HG02610 (cell line): ENCODE data around the gene SFI1.
A peak's percentile ranks its signal among the peaks of the same experiment; 100 is the strongest.
"Not testable (repeated sequence)": the region's sequence is repeated elsewhere in the genome, so short reads cannot be mapped to it uniquely, and the experiment has no call there.

ENCODE experiments used
- ATAC-seq: cut with Tn5 transposase; IDR thresholded peaks from one replicate; pipeline ENCODE4 v1.9.1; 2021; ENCODE audit warnings: mild to moderate bottlenecking, moderate library complexity; ENCODE audit not compliant: unreplicated experiment

SFI1 gene

DNA sequence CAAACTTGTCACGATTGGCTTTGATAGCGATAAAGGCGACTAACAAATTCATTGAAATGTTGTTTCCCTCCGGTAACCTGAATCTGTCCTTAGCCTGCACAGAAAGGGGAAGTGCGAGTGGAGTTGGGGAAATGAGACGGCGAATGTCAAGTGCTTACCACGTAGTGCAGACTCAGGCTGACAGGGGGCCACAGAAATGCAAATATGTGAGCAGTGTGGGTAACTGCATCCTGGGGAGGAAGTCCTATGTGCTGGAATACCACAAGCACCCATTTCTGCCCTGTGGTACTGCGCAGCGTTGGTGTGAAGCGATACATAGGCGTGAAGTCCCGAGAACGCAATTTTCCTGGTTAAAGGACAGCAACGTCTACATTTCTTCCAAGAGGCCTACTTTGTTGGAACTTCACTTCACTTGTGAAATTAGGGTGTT is 5.8 kb upstream of the SFI1 start:
- peak; percentile 70 for ATAC-seq

DNA sequence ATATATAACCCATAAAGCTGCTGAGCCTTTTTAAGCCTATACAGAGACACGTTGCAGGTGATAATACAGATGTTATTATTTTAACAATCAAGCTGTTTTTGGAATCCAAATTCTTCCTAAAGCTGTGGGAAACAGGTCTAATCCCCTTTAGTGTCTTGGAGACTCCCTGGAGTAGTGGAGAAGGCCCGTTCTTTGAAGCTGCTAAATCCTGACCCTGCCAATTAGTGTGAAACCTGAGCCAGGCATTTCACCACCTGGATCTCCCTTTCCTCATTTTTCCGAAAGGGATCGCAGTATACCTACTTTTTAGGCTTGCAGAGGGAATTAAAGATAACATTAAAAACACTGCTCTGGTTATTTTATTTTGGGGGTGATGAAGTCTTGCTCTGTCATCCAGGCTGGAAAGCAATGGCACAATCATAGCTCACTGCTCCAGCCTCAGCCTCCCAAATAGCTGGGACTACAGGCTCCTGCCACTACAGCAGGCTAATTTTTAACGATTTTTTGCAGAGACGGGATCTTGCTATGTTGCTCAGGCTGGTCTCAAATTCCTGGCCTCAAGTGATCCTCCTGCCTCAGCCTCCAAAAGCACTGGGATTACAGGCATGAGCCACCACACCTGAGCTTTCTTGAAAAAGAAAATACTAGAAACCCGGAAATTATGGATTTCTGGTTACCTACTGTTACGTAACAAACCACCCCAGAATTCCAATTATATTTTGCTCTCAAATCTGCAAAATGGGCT is 4.9 kb upstream of the SFI1 start:
- ATAC-seq: no peak

DNA sequence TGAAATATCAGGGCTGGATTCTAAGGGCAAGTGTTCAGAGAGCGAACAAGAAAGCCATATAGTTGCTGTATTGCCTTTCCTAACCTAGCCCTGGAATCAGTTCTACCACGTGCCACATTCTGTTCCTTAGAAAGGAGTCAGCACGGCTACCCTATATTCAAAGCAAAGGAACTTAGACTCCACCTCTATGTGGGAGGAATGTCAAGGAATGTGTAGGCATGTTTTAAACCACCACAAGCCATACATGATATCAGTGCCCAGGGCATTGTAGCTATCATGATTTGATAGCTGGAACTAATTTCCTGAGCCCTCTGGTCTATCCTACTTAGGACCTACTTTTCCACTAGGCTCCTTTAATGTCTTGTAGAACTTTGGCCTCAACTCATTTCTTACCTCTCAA is 4.2 kb upstream of the SFI1 start:
- no peak for ATAC-seq

DNA sequence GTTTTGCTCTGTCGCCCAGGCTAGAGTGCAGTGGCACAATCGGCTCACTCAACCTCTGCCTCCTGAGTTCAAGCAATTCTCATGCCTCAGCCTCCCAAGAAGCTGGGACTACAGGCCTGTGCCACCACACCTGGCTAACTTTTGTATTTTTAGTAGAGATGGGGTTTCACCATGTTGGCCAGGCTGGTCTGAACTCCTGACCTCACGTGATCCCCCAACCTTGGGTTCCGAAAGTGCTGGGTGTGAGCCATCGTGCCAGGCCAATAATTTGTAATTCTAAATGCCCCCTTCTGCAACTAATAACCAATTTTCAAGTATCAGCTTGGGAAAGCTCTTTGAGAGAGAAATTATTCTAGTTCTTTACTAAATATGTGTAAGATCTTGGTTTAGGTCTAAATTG is 3.0 kb upstream of the SFI1 start:
- ATAC-seq: not testable (repeated sequence)

DNA sequence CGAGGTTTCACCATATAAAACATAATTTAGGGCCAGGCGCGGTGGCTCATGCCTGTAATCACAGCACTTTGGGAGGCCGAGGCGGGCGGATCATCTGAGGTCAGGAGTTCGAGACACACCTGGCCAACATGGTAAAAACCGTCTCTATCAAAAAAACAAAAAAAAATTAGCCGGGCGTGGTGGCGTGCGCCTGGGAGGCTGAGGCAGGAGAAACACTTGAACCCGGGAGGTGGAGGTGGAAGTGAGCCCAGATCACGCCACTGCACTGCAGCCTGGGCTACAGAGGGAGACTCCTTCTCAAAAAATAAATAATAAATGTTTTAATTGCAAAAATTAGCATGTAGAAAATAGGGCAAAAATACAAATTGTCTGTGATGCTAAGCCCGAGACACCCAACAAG is 993 bp upstream of the SFI1 start:
- no peak for ATAC-seq

DNA sequence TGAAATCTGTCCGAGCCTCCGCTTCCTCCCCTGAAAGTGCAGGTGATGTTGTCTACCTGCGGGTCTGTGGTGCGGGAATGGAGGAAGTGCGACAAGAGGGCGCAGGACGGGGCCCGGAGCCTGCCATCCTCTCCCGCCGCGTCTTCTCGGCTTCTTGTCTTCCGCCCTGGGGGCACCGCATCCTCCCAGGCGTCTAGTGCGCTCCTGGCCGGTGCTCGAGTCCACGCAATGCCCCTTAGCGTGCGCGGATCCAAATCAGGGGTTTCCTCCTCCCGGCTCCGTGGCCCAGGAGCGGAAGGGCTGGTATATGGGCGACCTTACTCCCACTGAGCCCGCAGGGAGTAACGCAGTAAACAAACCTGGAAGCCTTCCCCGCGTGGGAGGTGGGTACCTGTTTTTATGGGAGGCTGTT is 405 bp downstream of the SFI1 start:
- ATAC-seq: no peak

DNA sequence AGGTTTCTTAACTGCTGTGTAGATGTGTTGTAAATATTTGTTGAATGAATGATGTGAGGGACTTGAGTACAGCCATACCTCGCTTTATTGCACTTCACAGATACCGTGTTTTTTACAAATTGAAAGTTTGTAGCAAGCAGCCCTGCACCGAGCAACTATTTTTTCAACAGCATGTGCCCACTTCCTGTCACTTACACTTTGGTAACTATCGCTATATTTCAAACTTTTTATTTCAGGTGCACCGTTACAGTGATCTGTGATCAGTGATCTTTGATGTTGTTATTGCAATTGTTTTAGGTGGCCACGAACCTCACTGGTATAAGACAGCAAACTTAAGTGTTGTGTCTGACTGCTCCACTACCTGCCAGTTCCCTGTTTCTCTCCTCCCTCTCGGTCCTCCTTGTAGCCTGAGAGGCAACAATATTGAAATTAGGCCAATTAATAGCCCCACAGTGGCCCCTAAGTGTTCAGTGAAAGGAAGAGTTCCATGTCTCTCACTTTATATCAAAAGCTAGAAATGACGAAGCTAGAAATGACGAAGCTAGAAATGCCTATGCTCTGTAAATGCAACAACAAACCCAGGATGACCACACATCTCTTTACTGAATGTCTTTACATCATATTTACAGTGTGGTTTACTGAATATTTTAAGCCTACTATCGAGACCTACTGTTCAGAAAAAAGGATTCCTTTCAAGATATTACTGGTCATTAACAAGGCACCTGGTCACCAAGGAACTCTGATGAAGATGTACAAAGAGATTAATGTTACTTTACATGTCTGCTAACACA is 1.0 kb downstream of the SFI1 start:
- no peak for ATAC-seq

DNA sequence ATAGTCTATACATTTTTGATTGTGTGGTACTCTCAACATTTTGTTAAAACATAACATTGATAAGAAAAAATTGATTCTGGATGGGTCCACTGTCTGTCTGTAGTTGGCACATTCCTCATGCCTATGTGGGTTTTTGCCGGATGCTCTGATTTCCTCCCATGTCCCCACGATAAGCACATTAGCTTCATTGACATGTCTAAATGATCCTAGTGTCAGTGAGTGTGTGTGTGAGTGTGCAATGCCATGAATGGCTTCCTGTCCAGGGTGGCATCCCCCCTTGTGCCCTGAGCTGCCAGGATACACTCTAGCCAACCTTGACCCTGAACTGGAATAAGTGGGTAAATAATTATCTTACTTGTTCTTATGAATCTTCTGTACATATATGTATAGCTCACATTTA is 5.4 kb downstream of the SFI1 start:
- no peak for ATAC-seq

DNA sequence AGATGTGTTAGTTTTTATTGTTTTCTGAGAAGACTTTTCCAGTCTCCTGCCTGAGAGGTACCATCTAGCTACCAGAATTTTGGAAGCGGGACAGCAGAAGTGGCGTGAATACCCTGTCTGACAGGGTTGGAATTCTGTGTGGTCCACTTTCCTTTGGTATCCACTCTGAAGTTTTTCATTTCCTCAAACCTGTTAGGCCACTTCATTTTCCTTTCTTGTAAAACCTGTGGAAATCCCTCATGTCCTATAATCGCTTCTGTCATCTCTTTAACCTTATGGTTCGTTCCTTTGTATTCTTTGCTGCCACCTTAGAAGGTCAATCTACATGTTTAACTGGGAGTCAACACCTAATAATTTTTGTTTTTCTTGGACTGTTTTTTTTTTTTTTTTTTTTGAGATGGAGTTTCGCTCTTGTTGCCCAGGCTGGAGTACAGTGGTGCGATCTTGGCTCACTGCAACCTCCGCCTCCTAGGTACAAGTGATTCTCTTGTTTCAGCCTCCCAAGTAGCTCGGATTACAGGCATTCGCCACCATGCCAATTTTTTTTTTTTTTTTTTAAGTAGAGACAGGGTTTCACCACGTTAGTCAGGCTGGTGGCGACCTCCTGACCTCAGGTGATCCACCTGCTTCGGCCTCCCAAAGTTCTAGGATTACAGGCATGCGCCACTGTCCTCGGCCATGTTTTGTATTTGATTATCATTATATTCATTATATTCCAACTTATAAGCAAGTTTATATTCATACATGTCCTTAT is 7.1 kb downstream of the SFI1 start:
- no peak for ATAC-seq

DNA sequence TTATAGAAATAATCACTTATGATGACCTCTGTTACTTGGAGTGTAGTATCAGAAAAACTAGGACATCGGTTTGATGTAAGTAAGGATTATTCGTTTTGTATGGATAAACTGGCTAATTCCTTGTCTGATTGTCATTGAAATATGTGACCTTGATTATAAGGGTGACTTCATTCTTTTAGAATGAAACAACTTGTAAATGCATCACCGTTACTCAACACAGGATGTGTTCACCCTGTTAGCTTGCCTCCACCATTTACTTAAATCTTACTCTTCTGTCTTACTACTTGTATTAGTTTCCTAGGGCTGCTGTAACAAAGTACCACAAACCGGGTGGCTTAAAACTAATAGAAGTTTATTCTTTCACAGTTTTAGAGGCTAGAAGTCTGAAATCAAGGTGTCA is 7.9 kb downstream of the SFI1 start:
- no peak for ATAC-seq

DNA sequence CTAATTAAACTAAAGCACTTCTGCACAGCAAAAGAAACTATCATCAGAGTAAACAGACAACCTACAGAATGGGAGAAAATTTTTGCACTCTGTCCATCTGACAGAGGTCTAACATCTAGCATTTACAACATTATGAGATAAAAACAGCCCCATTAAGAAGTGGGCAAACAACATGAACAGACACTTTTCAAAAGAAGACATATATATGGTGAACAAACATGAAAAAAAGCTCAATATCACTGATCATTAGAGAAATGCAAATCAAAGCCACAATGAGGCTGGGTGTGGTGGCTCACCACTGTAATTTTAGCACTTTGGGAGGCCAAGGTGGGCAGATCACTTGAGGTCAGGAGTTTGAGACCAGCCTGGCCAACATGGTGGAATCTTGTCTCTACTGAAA is 11.2 kb downstream of the SFI1 start:
- not testable (repeated sequence) for ATAC-seq

DNA sequence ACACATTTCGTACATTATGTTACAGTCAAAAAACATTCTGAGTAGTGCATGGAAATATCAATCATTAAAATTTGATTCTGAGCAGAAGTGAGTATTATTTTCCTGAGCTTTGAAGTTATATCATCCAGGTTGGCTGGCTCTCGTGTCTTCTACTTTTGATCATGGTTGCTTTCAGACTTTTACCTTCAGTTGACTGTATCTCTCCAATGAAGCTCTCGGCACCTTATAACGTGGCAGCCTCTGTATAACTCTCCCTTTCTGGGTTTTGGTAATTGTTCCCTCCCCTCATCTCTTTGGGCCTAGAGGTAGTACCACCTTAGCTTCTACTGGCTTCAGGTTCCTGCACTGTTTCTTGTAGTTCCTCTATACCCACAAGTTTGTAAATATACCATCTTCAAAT is 12.2 kb downstream of the SFI1 start:
- ATAC-seq: no peak

DNA sequence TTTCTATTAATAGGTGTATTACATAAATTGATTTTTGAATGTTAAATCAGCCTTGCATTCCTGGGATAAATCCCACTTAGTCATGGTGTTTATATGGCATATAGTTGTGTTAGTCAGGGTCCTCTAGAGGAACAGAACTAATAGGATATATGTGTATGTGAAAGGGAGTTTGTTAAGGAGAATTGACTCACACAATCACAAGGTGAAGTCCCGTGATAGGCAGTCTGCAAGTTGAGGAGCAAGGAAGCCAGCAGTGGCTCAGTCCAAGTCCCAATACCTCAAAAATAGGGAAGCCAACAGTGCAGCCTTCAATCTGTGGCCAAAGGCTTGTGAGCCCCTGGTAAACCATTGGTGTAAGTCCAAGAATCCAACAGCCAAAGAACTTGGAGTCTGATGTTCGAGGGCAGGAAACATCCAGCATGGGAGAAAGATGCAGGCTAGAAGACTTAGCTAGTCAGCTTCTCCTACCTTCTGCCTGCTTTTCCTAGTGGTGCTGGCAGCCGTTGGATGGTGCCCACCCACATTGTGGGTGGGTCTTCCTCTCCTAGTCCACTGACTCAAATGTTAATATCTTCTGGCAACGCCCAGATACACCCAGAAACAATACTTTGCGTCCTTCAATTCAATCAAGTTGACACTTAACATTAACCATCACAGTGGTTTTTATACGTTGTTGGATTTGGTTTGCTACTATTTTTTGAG is 12.9 kb downstream of the SFI1 start:
- no peak for ATAC-seq

DNA sequence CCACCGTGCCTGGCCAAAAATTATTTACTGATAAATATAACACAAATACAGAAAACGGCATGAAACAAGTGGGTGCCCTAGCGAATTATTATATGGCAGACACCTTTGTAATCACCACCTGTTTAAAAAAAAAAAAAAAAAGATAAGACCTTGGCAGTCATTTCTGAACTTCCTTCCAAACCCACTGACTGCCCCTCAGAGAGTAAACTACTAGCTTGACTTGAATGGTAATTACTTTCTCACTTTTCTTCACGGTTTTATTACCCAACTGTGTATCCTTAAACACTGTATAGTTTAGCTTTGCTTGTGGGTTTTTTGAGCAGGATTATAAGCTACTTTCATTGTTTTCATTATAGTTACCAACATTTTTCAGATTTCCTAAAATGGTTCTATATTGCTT is 23.7 kb downstream of the SFI1 start:
- ATAC-seq: no peak

DNA sequence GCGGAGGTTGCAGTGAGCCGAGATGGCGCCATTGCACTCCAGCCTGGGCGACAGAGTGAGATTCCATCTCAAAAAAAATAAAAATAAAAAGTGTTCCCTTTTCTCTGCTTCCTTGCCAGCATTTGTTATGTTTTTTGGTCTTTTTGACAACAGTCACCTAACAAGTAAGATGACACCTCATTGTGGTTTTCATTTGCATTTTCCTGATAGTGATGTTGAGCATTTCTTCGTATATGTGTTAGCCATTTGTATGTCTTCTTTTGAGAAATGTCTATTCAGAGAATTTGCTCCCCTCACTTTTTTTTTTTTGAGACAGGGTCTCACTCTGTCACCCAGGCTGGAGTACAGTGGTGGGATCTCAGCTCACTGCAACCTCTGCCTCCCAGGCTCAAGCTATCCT is 27.8 kb downstream of the SFI1 start:
- ATAC-seq: not testable (repeated sequence)

DNA sequence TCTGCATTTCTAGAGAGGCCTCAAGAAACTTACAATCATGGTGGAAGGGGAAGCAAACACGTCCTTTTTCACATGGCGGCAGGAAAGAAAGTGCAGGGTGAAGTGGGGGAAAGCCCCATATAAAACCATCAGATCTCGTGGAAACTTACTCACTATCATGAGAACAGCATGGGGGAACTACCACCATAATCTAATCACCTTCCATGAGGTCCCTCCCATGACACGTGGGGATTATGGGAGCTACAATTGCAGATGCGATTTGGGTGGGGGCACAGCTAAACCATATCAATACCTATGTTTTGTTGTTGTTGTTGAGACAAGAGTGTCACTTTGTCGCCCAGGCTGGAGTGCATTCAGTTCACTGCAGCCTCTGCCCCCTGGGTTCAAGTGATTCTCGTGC is 29.9 kb downstream of the SFI1 start:
- no peak for ATAC-seq

DNA sequence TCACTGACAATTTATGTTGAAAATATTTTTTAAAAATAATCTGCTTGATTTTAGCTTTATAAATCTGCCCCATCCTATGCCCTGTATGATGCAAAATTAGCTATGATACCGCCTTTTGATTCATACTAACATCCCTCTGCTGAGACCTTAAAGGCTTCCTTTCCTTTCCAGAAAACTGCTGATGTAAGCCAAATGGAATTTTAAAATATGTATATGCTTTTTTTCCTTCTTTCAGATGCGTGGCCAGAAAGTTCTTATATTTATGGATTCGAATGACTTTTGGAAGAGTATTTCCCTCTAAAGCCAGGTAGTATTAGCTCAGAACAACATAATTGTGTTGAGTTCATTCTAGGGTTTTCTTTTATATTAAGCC is 34.5 kb downstream of the SFI1 start:
- no peak for ATAC-seq

DNA sequence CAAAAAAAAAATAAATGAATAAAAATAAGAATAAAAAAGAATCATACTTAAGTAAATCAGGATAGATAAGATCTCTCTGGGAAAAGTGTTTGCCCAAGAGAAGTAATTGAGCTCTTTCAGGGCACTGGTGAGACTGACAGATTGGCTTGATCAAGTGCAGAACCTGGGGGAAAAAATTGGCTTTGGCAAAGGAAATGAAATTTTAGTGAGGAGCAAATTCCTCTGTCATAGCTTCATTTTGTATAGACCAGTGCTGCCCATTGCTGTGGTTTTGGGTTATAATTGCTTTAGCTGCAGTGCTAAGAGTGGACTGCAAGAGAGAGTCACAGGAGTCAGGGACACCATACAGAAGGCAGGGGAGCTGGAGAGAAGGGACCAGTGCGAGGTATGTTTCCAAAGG is 35.7 kb downstream of the SFI1 start:
- no peak for ATAC-seq

DNA sequence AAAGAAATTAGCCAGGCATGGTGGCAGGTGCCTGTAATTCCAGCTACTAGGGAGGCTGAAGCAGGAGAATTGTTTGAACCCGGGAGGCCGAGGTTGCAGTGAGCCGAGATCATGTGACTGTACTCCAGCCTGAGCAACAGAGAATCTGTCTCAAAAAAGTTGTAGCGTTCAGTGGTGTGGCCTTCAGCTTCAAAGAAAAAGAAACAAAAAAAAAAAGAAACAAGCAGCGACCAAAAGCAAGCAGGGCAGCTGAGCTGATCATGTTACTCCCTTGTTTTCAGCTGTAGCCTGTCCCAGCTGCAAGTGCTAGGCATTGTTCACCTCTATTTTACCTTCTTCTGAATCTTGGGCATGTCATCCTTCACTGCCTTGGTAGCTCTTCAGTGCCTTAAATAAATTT is 37.0 kb downstream of the SFI1 start:
- no peak for ATAC-seq

DNA sequence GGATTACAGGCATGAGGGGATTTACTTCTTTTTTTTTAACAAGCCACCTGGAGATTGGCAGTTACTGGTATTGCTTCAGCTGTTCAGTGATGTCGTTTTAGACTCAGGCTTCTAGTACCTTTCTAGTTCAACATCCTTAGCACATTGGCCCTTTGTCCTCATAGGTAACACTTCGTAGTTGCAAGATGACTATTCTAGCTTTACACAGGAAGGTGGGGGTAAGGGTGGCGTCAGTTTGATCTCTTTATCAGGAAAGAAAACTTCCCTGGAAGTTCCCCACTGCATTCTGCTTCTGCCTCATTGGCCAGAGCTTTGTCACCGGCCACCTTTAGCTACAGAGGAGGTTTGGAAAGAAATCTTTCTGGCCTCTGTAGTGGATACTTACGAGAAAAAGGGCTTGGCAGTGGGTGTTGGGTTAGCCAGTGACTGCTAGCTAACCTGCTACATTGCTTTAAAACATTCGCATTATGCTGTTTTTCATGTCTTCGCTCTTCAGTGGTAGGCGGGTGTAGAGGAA is 40.7 kb downstream of the SFI1 start:
- ATAC-seq: peak; percentile 68

DNA sequence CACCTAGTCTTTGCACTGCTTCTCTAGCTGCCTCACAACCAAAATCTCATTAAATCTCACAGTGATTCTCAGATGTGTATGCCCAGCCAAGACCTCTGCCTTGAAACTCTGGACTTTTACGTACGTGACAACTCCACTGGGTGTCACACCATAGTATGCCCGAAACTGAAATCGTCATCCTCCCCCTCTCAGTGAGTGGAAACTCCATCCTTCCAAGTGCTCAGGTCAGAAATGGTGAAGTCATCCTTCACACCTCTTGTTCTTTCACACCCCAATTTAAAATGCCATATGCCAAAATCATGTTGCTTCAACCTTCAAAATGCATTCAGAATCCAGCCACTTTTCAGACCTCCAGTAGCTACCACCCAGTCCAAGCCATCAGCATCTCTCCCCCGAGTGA is 42.5 kb downstream of the SFI1 start:
- peak; percentile 55 for ATAC-seq
